SK-N-SH (cell line): ENCODE measurements around the gene PIP5K1B. TPM values are rescaled to one million over a fixed set of nuclear protein-coding genes. Genes with fewer than 3 reads are reported as not detected.

Source experiments
- CTCF ChIA-PET: fragments of 300-600, 350-600 bp; formaldehyde crosslinking; extraction: SDS; loops from one replicate; lab custom pipeline; 2021; lab: Yijun Ruan, JAX
- POLR2A ChIA-PET: fragments of 350-600 bp; sonication (Branson Sonifier 250); formaldehyde crosslinking; extraction: SDS; loops from one replicate; lab custom pipeline; 2020; ENCODE audit warnings: antibody characterized with exemption, inconsistent platforms; lab: Yijun Ruan, JAX
- DNase-seq: peaks from one replicate; pipeline ENCODE4 v3.0.0; 2012
- H2AFZ ChIP-seq: fragments of 200-600 bp; sonication (generic); 2 replicates; pipeline ENCODE4 v1.8.1; 2016; ENCODE audit warnings: antibody characterized with exemption, mild to moderate bottlenecking, low read depth
- H3F3A ChIP-seq: fragments of 200-600 bp; sonication (generic); replicated peaks from 2 replicates; pipeline ENCODE3; 2016; ENCODE audit warnings: antibody characterized with exemption, mild to moderate bottlenecking; ENCODE audit not compliant: insufficient read depth
- H3K27ac ChIP-seq, 2 experiments: fragments of 200-500 bp in 1 of 2; fragments of 200-600 bp in 1 of 2; sonication (Bioruptor generic) in 1 of 2; sonication (generic), shearing (Covaris generic) in 1 of 2; 2 replicates each; pipeline versions ENCODE4 v1.5.1 to v1.6.1; 2014 to 2016; ENCODE audit warnings: low read depth in 2 of 2, inconsistent platforms in 1 of 2, low read length in 1 of 2, mild to moderate bottlenecking in 1 of 2, mixed read lengths in 1 of 2
- H3K27me3 ChIP-seq: fragments of 200-600 bp; sonication (generic), shearing (Covaris generic); 2 replicates; pipeline ENCODE4 v1.6.1; 2016; ENCODE audit warnings: mixed run types; ENCODE audit not compliant: insufficient read depth
- H3K36me3 ChIP-seq, 2 experiments: fragments of 200-500 bp in 1 of 2; fragments of 200-600 bp in 1 of 2; sonication (Bioruptor generic) in 1 of 2; sonication (generic) in 1 of 2; replicated peaks in 1 of 2; 2 replicates each; pipeline versions ENCODE3 to v1.5.1; 2014 to 2016; ENCODE audit warnings: low read length in 1 of 2, mild to moderate bottlenecking in 1 of 2; ENCODE audit not compliant: insufficient read depth in 2 of 2, control insufficient read depth in 1 of 2
- H3K4me1 ChIP-seq, 2 experiments: fragments of 200-500 bp in 1 of 2; fragments of 200-600 bp in 1 of 2; sonication (Bioruptor generic) in 1 of 2; sonication (generic), shearing (Covaris generic) in 1 of 2; 2 replicates each; pipeline versions ENCODE4 v1.5.1 to v1.6.1; 2014 to 2016; ENCODE audit warnings: low read depth in 1 of 2, low read length in 1 of 2, mixed run types in 1 of 2; ENCODE audit not compliant: insufficient read depth in 2 of 2, control insufficient read depth in 1 of 2
- H3K4me2 ChIP-seq: fragments of 200-600 bp; sonication (generic), shearing (Covaris generic); 2 replicates; pipeline ENCODE4 v1.6.1; 2017; ENCODE audit warnings: mixed run types
- H3K4me3 ChIP-seq, 2 experiments: fragments of 200-500 bp in 1 of 2; fragments of 200-600 bp in 1 of 2; sonication (Bioruptor generic) in 1 of 2; sonication (generic), shearing (Covaris generic) in 1 of 2; 2 replicates each; pipeline versions ENCODE4 v1.5.1 to v1.8.1; 2014 to 2016; ENCODE audit warnings: low read depth in 2 of 2, inconsistent platforms in 1 of 2, low read length in 1 of 2, mild to moderate bottlenecking in 1 of 2, mixed read lengths in 1 of 2, moderate library complexity in 1 of 2
- H3K79me2 ChIP-seq: fragments of 200-600 bp; sonication (generic); 2 replicates; pipeline ENCODE4 v1.8.1; 2017; ENCODE audit warnings: mild to moderate bottlenecking; ENCODE audit not compliant: insufficient read depth
- H3K9ac ChIP-seq: fragments of 200-600 bp; sonication (generic); 2 replicates; pipeline ENCODE4 v1.6.1; 2017; ENCODE audit warnings: mixed run types
- H3K9me2 ChIP-seq: fragments of 200-600 bp; sonication (generic); 2 replicates; pipeline ENCODE4 v1.6.1; 2017; ENCODE audit warnings: mixed run types
- H3K9me3 ChIP-seq: fragments of 200-600 bp; sonication (generic); 2 replicates; pipeline ENCODE4 v1.6.1; 2017; ENCODE audit warnings: mixed run types, mild to moderate bottlenecking, moderate library complexity
- H4K20me1 ChIP-seq: fragments of 200-600 bp; sonication (generic); 2 replicates; pipeline ENCODE4 v1.6.1; 2017; ENCODE audit warnings: mild to moderate bottlenecking, mixed run types; ENCODE audit not compliant: insufficient read depth
- CHD2 ChIP-seq: fragments of 150-350 bp; IDR thresholded peaks from 2 replicates; pipeline ENCODE4 v1.6.1; 2018; ENCODE audit warnings: low read length; ENCODE audit not compliant: partially characterized antibody
- FOXJ3 ChIP-seq: sonication (generic); formaldehyde crosslinking; IDR thresholded peaks from 2 replicates; pipeline ENCODE4 v1.5.1; 2020; ENCODE audit warnings: mild to moderate bottlenecking, missing genetic modification reagents
- POLR2AphosphoS5 ChIP-seq: IDR thresholded peaks from 2 replicates; pipeline ENCODE4 v1.6.1; 2012; ENCODE audit warnings: low read depth, low read length
- RAD21 ChIP-seq: IDR thresholded peaks from 2 replicates; pipeline ENCODE4 v1.6.1; 2012; ENCODE audit warnings: mild to moderate bottlenecking, low read length
- RFX5 ChIP-seq: IDR thresholded peaks from 2 replicates; pipeline ENCODE4 v1.6.1; 2012; ENCODE audit warnings: mild to moderate bottlenecking, improper control_type of control experiment, low read length
- SIN3A ChIP-seq: IDR thresholded peaks from 2 replicates; pipeline ENCODE4 v1.6.1; 2012; ENCODE audit warnings: low read depth, mild to moderate bottlenecking, low read length, moderate library complexity, borderline replicate concordance
- SMC3 ChIP-seq: IDR thresholded peaks from 2 replicates; pipeline ENCODE4 v1.6.1; 2012; ENCODE audit warnings: low read depth, low read length, improper control_type of control experiment
- TAF1 ChIP-seq: IDR thresholded peaks from 2 replicates; pipeline ENCODE4 v1.6.1; 2012; ENCODE audit warnings: low read depth, mild to moderate bottlenecking, low read length, moderate library complexity, borderline replicate concordance
- WGBS: methylation state at CpG from one replicate; pipeline ENCODE4 v1.1.6; 2017; ENCODE audit warnings: low lambda C conversion rate; 5-methylcytosine and 5-hydroxymethylcytosine counted together
- polyA plus RNA-seq, 3 experiments: library from polyadenylated mRNA; depleted of rRNA; stranded (reverse); fragments of >200 nt; gene quantifications; 2 replicates each; pipeline ENCODE4 v1.2.3, GENCODE V29; 2012
- TF ChIP-seq, protein P1 (sequence below): IDR thresholded peaks from 2 replicates; pipeline ENCODE4 v1.6.1; 2012; ENCODE audit warnings: mild to moderate bottlenecking, low read depth, low read length, moderate library complexity

The PIP5K1B gene
- polyA plus RNA-seq, 1 of the 3 experiments (the other 2 are of a cell fraction) = not detected

DNA sequence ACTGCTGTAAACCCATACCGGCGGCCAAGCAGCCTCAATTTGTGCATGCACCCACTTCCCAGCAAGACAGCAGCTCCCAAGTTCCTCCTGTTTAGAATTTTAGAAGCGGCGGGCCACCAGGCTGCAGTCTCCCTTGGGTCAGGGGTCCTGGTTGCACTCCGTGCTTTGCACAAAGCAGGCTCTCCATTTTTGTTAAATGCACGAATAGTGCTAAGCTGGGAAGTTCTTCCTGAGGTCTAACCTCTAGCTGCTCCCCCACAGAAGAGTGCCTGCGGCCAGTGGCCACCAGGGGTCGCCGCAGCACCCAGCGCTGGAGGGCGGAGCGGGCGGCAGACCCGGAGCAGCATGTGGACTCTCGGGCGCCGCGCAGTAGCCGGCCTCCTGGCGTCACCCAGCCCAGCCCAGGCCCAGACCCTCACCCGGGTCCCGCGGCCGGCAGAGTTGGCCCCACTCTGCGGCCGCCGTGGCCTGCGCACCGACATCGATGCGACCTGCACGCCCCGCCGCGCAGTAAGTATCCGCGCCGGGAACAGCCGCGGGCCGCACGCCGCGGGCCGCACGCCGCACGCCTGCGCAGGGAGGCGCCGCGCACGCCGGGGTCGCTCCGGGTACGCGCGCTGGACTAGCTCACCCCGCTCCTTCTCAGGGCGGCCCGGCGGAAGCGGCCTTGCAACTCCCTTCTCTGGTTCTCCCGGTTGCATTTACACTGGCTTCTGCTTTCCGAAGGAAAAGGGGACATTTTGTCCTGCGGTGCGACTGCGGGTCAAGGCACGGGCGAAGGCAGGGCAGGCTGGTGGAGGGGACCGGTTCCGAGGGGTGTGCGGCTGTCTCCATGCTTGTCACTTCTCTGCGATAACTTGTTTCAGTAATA lies 330.6 kb downstream of the PIP5K1B start, which contains the start of gene FXN (continued):
- TF ChIP-seq, protein P1, sequence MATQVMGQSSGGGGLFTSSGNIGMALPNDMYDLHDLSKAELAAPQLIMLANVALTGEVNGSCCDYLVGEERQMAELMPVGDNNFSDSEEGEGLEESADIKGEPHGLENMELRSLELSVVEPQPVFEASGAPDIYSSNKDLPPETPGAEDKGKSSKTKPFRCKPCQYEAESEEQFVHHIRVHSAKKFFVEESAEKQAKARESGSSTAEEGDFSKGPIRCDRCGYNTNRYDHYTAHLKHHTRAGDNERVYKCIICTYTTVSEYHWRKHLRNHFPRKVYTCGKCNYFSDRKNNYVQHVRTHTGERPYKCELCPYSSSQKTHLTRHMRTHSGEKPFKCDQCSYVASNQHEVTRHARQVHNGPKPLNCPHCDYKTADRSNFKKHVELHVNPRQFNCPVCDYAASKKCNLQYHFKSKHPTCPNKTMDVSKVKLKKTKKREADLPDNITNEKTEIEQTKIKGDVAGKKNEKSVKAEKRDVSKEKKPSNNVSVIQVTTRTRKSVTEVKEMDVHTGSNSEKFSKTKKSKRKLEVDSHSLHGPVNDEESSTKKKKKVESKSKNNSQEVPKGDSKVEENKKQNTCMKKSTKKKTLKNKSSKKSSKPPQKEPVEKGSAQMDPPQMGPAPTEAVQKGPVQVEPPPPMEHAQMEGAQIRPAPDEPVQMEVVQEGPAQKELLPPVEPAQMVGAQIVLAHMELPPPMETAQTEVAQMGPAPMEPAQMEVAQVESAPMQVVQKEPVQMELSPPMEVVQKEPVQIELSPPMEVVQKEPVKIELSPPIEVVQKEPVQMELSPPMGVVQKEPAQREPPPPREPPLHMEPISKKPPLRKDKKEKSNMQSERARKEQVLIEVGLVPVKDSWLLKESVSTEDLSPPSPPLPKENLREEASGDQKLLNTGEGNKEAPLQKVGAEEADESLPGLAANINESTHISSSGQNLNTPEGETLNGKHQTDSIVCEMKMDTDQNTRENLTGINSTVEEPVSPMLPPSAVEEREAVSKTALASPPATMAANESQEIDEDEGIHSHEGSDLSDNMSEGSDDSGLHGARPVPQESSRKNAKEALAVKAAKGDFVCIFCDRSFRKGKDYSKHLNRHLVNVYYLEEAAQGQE = 0 out of 2 replicates have a peak, but pooled peaks have one; percentile 26
- peak; percentile 49 for TF ChIP-seq CHD2
- peak; percentile 73 for TF ChIP-seq SMC3
- no peak for TF ChIP-seq RFX5
- TF ChIP-seq SIN3A = peak; percentile 43; the same call in 1 of the 2 replicates
- TF ChIP-seq RAD21 = peak; percentile 67
- TF ChIP-seq POLR2AphosphoS5 = peak; percentile 13; the same call in 1 of the 2 replicates
- TF ChIP-seq TAF1 = peak; percentile 57; the same call in 1 of the 2 replicates
- TF ChIP-seq FOXJ3 = no peak

DNA sequence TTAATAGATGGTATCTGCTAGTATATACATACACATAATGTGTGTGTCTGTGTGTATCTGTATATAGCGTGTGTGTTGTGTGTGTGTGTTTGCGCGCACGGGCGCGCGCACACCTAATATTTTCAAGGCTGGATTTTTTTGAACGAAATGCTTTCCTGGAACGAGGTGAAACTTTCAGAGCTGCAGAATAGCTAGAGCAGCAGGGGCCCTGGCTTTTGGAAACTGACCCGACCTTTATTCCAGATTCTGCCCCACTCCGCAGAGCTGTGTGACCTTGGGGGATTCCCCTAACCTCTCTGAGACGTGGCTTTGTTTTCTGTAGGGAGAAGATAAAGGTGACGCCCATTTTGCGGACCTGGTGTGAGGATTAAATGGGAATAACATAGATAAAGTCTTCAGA lies 331.3 kb downstream of the PIP5K1B start:
- Histone ChIP-seq H3K36me3 (no peaks in the 10 kb centered on the region), H3K27me3 (no peaks in the 10 kb centered on the region), H3K27ac (peak overlapping the region in 1 of 2 experiments; percentile 74; a peak in 2 of 4 replicates), H3K9me3 (no peaks in the 10 kb centered on the region), H2AFZ (peak overlapping the region; percentile 71; the same call in 1 of the 2 replicates), H3K79me2 (peaks cover 16% of the 10 kb centered on the region; the same call in 1 of the 2 replicates), H3K4me1 (peaks cover 0 to 7% of the 10 kb centered on the region in 2 experiments; a peak in 1 of 4 replicates), H3K9ac (peak overlapping the region; percentile 59), H3K4me3 (peak overlapping the region; percentile 67 to 82), H4K20me1 (no peaks in the 10 kb centered on the region), H3K4me2 (peak overlapping the region; percentile 76), H3K9me2 (no peaks in the 10 kb centered on the region), H3F3A (peaks cover 3% of the 10 kb centered on the region)
- TF ChIP-seq SMC3 = no peak
- TF ChIP-seq TAF1 = no peak
- 10% methylated on average over 14 of the region's 14 CpGs for WGBS
- ChIA-PET POLR2A (interaction anchor here (1.1 kb wide), 1 partner anchor 157 kb away, joined by 4 read pairs; no protein-coding TSS in a partner anchor), CTCF (interaction anchor here (0.6 to 6.3 kb wide), 15 partner anchors 8 to 204 kb away, joined by 3 to 67 read pairs (median 6); partner anchors contain the start of gene TJP2)
- no peak for DNase-seq
